ENCODE data around the gene COX19.
A peak's percentile ranks its signal among the peaks of the same experiment; 100 is the strongest.
"Not testable (repeated sequence)": the region's sequence is repeated elsewhere in the genome, so short reads cannot be mapped to it uniquely, and the experiment has no call there.

Gene COX19

DNA sequence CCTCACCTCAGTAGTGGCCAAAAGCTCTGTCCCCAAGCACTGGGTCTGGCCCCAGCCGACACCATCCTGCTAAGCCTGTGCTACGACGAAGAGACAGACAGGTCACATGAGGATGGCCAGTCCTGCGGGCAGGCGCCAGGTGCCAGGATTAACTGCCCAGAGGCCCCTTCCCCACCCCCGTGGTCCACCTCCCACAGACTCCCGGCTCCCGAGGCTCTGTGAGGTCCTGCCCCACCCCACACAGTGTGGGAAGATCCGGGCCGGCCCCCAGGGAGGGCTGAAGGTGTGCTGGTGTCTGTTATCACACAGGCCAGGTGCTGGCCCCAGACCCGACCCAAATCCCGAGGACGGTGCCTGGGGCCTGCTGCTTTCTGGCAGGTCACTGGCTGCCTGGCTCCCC, 34.9 kb upstream of the COX19 start:
- no peak for DNase-seq (ENCODE audit: low spot score)

DNA sequence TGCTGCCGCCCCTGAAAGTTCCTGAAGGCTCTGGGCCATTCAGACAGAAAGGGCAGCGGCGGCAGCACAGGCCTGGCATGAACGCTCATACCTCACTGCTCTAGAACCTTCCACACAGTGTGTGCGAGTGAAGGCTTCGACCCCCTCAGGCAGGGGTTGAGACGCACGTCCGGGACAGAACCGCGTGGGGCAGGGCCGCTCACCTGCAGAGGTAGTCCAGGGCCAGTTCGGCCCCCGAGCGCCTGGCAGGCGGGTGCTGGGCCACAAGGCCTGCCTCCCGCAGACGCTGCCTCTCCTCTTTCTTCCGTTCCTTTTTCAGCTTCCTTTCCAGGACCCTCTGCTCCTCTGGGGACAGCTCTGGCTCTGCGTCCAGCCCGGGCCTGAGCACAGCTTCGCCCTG, 34.4 kb upstream of the COX19 start:
- no peak for DNase-seq (ENCODE audit: low spot score)

DNA sequence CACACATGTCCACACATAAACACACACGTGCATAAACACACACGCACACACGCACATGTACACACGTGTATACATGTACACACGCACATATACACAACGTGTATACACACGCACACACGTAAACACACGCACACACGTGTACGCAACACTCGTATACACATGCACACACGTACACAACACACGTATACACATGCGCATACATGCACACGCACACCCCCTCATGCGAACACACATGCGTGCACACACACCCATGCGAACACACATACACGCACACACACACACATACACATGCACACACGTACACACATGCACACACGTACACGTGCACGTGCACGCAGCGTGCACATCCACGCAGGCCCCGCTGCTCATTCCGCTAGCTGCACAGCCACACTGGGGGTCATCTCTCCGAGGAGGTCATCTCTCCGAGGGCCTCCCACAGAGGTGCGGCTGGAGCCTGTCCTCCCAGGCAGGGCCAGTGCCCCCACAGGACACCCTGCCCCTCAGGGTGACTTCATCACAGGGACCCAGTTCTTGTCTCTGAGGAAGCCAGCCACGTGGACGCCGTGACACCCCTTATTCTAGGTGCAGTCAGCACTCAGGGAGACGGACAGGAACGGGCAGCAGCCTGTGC, 33.5 kb upstream of the COX19 start:
- no peak for DNase-seq (ENCODE audit: low spot score)

DNA sequence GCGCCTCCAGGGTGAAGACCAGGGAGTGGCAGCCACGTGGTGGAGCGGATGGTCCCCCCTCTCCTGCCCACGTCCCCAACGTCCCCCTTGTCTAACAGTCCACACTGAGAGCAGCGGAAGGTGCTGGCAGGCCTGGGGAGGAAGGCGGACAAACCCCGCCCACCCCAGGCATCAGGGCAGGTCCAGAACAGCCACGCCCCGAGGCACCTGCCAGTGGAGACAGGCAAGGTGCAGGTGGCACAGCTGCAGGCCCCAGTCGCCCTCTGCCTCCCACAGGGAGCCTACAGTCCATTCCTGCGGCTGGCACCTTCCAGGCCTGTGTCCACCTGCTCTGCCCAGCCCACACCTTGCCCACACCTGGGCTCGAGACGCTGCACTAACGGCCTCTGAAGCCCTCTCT, 32.6 kb upstream of the COX19 start:
- no peak for DNase-seq (ENCODE audit: low spot score)

DNA sequence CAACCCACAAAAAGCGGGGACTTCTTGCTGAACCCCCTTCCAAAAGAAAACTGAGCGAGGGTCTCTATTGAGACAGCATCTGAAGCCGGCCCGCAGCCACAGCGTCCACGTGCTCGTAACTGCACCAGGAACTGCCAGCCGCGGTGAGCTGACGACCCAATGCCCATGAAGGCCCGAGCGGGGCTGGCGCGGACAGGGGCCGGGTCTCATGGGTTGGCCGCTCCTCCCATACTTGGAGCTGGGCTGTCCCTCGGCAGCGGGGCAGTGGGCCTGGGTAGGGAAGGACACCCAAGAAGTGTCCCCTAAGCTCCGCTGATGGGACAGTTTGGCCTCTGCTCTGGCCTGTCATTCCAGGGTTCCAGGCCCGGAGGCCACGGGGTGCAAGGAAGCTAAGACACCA, 30.0 kb upstream of the COX19 start:
- no peak for DNase-seq (ENCODE audit: low spot score)

DNA sequence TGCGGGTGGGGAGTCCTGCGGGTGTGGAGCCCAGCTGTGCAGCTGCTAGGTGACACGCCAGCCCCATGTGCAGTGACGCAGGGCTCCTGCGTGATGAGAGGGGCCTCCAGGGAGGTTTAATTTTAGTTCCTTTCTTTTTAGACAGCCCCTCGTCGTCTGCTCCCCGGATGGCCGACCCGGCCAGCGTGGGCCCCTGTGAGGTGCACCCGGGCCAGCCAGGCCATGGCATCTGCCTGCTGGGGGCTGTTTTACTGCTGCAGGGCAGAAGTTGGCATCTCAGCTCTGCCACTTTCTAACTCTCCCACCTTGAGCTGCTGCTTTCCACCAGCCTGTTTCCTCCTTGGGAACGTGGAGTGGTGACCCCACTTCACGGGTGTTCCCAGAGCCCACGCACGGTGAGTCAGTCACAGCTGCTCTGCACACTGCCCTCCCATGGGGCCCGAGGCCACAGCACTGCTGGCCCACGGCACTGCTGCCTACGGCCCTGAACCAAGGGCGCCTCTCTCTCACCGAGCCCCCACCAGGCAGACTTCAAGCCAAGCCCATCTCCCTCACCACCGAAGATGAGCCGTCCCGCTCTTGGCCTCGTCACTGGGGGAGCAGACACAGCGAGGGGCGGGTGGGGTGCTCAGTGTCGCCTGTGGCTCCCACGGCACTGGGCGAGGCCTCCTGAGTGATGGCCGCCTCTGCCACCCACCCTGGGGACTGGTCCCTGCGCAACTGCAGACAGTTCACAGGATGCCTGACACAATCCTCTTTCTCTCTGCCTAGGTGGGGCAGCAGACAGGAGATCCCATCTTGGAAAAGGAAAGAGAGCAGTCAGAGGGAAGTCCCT, 28.9 kb upstream of the COX19 start:
- no peak for DNase-seq (ENCODE audit: low spot score)

DNA sequence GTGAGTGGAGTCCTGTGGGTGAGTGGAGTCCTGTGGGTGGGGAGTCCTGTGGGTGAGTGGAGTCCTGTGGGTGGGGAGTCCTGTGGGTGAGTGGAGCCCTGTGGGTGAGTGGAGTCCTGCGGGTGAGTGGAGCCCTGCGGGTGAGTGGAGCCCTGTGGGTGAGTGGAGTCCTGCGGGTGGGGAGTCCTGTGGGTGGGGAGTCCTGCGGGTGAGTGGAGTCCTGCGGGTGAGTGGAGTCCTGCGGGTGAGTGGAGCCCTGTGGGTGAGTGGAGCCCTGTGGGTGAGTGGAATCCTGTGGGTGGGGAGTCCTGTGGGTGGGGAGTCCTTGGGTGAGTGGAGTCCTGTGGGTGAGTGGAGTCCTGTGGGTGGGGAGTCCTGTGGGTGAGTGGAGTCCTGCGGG, 27.1 kb upstream of the COX19 start:
- not testable (repeated sequence) for DNase-seq (ENCODE audit: low spot score)

DNA sequence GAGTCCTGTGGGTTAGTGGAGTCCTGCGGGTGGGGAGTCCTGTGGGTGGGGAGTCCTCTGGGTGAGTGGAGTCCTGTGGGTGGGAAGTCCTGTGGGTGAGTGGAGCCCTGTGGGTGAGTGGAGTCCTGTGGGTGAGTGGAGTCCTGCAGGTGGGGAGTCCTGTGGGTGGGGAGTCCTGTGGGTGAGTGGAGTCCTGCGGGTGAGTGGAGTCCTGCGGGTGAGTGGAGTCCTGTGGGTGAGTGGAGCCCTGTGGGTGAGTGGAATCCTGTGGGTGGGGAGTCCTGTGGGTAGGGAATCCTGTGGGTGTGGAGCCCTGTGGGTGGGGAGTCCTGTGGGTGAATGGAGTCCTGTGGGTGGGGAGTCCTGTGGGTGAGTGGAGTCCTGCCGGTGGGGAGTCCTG, 26.7 kb upstream of the COX19 start:
- not testable (repeated sequence) for DNase-seq (ENCODE audit: low spot score)

DNA sequence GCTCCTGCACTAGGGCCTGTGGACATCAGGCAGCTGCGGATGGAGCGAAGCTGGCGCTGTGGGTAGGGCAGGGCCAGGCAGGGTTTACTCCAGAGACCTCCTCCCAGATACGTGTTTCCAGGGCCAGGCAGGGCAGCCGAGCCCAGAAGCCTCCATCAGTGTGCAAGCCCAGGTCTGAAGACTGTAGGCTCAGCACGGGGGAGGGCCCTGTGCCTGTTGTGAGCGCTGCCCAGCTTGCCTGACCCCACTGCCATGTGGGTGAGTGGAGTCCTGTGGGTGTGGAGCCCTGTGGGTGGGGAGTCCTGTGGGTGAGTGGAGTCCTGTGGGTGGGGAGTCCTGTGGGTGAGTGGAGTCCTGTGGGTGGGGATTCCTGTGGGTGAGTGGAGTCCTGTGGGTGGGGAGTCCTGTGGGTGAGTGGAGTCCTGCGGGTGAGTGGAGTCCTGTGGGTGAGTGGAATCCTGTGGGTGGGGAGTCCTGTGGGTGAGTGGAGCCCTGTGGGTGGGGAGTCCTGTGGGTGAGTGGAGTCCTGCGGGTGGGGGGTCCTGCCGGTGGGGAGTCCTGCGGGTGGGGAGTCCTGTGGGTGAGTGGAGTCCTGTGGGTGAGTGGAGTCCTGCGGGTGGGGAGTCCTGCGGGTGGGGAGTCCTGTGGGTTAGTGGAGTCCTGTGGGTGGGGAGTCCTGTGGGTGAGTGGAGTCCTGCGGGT, 25.9 kb upstream of the COX19 start:
- DNase-seq (ENCODE audit: low spot score) = not testable (repeated sequence)

DNA sequence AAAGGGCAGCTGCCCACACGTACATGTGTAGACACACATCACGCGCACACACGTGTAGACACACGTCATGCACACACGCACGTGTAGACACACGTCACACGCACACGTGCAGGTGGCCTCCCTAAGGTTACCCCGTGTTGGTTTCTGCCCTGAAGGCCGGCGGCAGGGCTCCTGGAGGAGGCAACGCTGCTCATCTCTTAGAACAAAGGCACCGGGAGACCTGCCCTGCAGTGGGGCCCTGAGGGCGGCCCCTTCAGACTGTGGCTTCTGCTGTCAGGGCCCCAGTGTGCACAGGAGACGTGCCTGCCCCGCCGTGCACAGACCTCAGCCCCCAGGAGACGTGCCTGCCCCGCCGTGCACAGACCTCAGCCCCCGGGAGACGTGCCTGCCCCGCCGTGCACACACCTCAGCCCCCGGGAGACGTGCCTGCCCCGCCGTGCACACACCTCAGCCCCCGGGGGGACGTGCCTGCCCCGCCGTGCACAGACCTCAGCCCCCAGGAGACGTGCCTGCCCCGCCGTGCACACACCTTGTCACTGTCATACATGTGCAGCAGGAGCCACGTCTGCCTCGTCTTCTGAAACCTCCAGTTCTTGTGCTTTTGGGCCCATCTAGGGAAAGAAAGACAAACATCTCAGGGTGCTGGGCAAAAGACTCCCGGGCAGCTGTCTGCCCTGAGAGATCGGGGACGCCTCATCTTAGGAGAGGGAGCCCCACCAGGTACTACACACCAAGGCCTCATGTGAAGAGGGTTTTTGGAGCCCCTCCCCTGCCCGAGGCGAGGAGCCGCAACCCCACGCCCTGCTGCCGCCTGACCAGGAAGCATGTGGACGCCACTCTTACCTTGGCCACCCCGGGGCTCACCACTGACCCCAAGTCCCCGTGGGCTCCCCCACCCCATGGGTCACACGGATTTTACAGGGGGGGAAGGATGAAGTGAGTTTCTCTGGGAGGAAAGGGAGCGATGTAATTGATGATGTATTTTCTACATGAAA, 24.9 kb upstream of the COX19 start:
- DNase-seq (ENCODE audit: low spot score) = no peak

DNA sequence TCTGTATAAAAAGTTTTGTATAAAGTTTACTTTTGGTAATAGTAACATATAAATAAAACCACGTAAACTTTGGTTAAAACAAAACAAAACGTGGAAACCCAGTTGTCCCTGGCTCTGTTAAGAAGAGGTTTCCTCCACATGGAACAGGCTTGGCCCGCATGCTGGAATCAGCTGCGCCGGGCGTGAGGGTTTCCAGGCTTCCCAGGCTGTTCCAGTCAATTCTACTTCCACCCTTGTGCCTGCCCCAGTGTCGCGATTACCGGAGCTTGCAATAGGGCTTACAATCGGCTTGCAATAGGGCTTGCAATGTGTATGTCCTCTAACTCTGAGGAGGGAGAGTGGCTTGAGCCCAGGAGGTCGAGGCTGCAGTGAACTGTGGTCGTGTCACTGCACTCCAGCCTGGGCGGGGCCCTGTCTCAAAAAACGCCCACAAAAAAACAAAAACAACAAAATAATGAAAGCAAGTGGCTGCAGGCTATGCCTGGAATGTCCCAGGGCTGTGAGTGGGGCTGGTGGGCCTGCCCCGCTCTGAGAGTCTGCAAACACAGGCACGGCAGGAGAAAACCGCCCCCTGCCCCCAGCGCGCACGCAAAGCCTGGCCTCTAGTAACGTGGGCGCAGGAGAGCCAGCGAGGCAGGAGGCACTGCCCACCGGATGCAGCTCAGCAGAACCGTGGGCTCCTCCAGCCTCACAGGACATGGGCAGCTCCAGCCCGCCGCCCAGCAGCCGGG, 24.0 kb upstream of the COX19 start:
- DNase-seq (ENCODE audit: low spot score) = no peak

DNA sequence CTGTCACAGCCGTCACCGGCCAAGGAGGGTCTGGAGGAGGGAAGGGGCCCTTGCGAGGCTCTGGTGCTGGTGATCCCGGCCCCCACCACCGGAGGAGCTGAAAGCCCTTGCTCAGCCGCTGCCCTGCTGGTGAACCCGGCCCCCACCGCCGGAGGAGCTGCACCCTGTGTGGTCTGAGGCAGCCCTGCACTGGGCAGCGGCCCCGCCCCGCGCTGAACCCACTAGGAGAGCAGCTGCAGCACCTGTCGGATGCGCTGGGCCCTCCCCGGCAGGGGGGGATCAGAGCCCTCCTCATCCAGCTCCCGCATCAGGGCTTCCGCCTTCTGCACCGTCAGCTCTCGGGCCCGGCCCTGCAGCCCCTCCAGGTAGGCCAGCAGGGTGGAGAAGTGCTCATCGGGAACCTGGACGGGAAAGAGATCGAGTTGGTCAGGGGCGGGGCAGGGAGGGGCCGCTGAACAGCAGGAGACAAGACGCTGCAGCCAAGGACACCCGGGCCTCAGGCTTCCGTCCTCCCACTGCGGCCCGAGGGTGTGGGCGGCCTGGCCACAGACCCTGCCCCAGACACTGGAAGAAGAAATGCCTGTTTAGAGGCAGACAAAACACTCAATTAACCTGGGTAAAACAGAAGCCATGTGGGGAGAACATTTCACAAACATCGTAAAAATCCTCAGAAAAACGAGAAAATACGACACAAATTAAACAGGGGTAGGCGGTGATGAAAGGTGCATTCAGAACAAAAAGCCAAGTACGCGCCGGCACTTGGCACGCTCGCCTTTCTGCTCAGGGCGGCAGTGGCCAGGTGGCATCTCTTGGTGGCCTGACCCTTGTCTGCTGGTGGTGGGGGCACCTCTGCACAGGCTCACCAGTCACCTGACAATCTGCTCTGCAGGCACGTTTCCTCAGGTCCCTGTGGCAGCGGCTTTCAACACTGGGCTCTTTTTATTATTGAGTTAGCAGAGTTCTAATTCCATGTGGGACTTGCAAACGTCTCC, 22.4 kb upstream of the COX19 start:
- no peak for DNase-seq (ENCODE audit: low spot score)

DNA sequence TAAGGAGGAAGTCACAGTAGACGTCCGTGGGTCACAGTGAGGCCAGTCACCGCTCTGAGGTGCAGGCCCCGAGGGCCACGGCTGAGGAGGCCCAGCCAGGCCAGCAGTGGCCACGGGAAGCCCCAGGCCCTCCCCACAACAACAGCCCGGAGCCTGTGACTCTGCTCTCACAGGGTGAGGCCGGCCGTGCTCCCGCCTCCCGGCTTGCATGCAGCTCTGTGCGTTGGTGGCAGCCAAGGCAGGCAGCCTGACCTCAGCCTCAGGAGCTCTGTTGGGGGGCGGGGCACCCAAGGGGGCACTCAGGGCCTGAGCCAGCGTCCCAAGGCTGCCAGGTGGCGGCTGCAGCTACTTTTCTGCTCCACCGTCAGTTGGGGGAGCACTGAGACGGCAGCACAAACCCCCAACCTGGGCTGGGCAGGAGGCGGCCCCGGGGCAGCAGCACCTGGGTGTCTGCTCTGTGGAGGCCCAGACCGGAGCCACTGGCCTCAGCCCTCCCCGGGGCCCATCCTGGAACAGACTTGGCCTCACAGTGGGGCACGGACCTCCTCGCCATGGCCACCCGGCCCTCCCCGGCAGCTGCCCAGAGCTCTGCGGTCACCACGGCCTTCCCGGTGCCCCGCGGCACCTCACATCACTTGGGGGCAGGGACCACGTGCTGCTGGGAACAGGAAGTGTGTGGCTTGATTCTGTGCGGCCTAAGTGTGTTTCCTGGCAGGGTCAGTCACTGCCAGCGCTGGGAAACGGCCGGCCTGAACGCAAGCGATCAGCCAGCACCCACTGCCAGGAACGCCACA, 20.9 kb upstream of the COX19 start:
- no peak for DNase-seq (ENCODE audit: low spot score)

DNA sequence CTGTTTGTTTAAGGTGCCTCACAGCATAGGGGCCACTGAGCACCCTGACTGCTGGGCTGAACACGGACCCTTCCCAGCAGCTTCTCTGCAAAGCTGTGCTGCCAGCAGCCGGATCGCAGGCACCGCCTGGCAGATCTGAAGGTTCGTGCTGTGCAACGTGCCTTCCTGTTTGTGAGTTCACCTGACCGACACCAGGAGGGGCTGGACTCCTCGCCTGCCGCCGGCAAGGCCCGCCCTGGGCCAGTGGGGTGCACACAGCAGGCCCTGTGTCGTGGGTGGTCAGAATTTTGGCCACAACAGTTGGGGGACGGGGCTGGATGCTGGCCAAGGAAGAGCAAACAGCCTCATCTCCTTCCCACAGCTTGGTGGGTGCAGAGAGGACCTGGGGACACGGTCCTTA, 20.2 kb upstream of the COX19 start:
- no peak for DNase-seq (ENCODE audit: low spot score)

DNA sequence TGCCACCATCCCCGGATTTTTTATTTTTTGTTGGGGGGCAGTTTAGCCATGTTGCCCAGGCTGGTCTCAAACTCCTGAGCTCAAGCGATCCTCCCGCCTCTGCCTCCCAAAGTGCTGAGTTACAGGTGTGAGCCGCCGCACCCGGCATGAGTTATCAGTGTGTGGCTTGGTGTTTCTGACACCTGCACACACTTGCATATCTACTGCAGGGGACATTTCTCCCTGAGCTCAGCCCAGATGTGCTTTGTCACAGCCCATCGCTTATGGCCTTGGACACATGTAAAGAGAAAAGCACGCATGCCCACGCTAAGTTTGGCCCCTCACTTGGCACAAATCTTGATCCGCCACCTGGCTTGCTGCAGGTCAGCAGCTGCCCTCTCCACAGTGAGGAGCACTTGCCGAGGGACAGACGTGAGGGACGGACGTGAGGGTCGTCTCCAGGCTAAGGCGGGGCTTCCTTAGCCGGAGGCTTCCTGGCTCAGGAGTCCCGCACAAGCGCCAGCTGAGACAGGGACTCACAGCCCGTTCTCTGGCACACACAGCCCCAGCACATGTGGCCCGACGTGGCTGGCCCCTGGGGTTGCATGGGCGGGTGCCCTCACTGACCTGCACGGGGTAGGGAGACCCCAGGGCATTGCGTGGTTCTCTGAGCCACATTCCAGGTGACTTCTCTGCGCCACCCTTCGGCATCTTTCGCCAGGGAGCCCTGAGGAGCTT, 19.4 kb upstream of the COX19 start:
- DNase-seq (ENCODE audit: low spot score) = no peak

DNA sequence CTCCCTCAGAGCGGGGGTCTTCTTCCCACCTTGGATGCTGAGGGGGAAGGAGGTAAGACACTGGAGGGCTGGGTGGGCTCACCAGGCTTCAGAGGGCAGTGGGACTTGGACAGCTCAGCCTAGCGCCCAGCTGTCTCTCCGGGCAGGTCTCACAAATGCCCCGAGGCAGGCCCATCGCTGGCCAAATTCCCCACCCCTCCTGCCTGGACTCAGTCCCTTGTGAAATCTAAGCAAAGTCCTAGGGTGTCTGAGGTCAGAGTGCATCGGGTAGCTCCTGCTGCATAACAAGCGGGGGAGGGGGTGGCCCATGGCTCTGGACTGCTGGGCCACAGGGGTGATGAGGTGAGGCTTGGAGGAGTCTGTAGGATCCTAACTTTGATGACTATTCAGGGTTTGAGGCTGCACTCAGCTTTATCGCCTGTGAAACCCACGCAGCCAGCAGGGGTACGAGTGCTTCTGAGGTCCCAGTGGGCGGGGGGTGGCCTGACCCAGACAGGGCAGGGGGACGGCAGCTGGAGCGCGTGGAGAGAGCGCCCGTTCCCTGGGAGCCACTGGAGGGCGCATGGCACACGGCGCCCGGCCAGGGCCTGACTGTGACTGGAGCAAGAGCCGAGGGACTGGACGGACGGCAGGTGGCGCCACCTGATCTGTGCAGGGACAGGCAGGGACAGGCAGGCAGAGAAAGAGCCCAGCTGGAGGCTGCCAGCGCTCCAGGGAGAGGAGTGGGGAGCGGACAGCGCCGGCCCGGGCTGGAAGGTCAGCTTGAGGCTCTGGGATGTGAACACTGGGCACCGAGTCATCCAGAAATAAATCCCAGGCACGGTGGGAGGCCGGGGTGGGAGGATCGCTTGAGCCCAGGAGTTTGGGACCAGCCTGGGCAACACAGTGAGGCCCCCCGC, 17.6 kb upstream of the COX19 start:
- DNase-seq (ENCODE audit: low spot score) = peak; percentile 92
